ENCODE data around the gene NAXD. TPM values are rescaled to one million over a fixed set of nuclear protein-coding genes. Genes with fewer than 3 reads are reported as not detected.

NAXD gene
- total RNA-seq, 4 donors from 2014 or later, result 26.0 to 37.9 (median 35.4) TPM

GRCh38 chr13:110633776-110634175 lies 18.4 kb downstream of the NAXD start:
- TF ChIP-seq CTCF (IDR thresholded peaks at IDR 0.05) (no peak), POLR2A (IDR thresholded peaks at IDR 0.05) (no peak)
- H3K4me3 ChIP-seq, result no peak overlapping the region
- H3K27me3 ChIP-seq, result no peaks in the 10 kb centered on the region
- no peaks in the 10 kb centered on the region for H3K36me3 ChIP-seq
- H3K27ac ChIP-seq, result no peak overlapping the region
- H3K4me1 ChIP-seq, result no peaks in the 10 kb centered on the region
- intact Hi-C loops (cut with DNase I; ENCODE audit: low total_unique reads), result no loop called here
- no peak for DNase-seq
- no peaks in the 10 kb centered on the region for H3K9me3 ChIP-seq

DNA sequence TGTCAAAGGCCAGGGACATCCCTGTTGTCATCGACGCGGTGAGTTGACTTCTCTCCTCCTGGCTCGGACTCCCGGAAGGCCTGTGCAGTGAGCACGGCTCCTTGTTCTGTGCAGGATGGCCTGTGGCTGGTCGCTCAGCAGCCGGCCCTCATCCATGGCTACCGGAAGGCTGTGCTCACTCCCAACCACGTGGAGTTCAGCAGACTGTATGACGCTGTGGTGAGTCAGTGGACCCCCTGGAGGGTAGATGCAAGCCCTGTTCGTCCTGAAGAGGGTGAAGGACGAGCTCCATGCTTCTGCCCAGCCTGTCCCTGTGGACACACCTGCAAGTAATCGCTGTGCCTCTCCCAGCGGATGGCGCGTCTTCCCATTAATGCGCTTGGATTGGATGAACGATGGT lies 19.2 kb downstream of the NAXD start:
- no peak for DNase-seq
- Histone ChIP-seq H3K27me3 (no peaks in the 10 kb centered on the region), H3K9me3 (no peaks in the 10 kb centered on the region), H3K27ac (no peak overlapping the region), H3K4me1 (no peaks in the 10 kb centered on the region), H3K4me3 (no peak overlapping the region), H3K36me3 (no peaks in the 10 kb centered on the region)
- no peak for TF ChIP-seq CTCF (IDR thresholded peaks at IDR 0.05)
- no peak for TF ChIP-seq POLR2A (IDR thresholded peaks at IDR 0.05)
- intact Hi-C loops (cut with DNase I; ENCODE audit: low total_unique reads), result no loop called here

DNA sequence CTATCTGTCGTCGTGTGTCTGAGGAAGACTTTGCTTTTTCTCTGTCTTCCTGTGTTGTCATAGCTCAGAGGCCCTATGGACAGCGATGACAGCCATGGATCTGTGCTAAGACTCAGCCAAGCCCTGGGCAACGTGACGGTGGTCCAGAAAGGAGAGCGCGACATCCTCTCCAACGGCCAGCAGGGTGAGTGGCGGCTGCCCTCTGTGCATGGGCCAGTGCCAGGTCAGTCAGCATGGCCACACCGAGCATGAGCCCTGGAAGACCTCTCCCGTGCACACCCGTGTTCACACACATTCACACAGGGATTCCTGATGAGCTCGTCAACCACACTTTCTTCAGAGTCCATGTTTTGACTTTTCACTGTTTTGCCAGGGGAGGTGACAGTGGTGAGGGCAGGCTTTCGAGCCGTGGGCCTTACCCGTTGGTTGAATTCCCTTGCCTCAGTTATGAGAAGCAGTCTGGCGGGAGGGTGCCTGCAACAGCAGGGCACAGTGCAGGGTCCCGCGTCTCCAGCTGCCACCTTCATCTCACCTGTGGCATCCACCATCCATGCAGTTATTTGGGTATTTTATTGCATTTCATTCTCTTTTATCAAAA lies 20.2 kb downstream of the NAXD start:
- no peak for DNase-seq
- Histone ChIP-seq H3K36me3 (no peaks in the 10 kb centered on the region), H3K9me3 (no peaks in the 10 kb centered on the region), H3K27ac (no peak overlapping the region), H3K4me3 (no peak overlapping the region), H3K4me1 (no peaks in the 10 kb centered on the region), H3K27me3 (no peaks in the 10 kb centered on the region)
- TF ChIP-seq CTCF (IDR thresholded peaks at IDR 0.05), result no peak
- no peak for TF ChIP-seq POLR2A (IDR thresholded peaks at IDR 0.05)
- intact Hi-C loops (cut with DNase I; ENCODE audit: low total_unique reads), result no loop called here

DNA sequence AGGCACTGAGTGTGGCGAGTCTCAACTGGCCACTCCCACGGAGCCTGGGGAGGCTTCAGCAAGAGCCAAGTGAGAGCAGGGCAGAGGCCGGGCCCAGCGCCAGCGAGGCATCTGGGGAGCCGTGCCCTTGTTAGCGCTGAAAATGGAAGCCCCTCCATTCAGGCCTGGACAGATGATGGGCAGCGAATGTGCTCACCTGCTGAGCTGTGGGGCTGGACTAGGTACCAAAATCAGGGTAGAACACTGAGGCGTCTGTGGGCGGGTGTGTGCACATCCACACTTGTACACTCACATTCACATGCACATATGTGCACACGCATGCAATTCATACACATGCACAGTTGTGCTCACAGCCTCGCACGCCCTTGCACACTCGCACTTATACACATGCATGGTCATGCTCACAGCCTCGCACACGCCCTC lies 20.7 kb downstream of the NAXD start:
- H3K36me3 ChIP-seq, result no peaks in the 10 kb centered on the region

GRCh38 chr13:110636701-110637201 lies 21.4 kb downstream of the NAXD start:
- Histone ChIP-seq H3K27me3 (no peaks in the 10 kb centered on the region), H3K27ac (no peak overlapping the region), H3K4me1 (no peaks in the 10 kb centered on the region), H3K9me3 (no peaks in the 10 kb centered on the region), H3K36me3 (no peaks in the 10 kb centered on the region), H3K4me3 (no peak overlapping the region)
- intact Hi-C loops (cut with DNase I; ENCODE audit: low total_unique reads), result no loop called here
- TF ChIP-seq CTCF (IDR thresholded peaks at IDR 0.05), result no peak
- TF ChIP-seq POLR2A (IDR thresholded peaks at IDR 0.05), result no peak
- no peak for DNase-seq

More for the DNA sequence above, 20.7 kb downstream of the NAXD start:
- H3K27me3 ChIP-seq, result no peaks in the 10 kb centered on the region
- H3K27ac ChIP-seq, result no peak overlapping the region
- H3K4me3 ChIP-seq, result no peak overlapping the region
- intact Hi-C loops (cut with DNase I; ENCODE audit: low total_unique reads), result no loop called here
- H3K9me3 ChIP-seq, result no peaks in the 10 kb centered on the region
- TF ChIP-seq POLR2A (IDR thresholded peaks at IDR 0.05), result no peak
- no peak for DNase-seq
- no peaks in the 10 kb centered on the region for H3K4me1 ChIP-seq

Measured in uterus (tissue), 4 donors.